HG02840 (cell line): ENCODE measurements around the gene CTTNBP2NL.
"Not testable (repeated sequence)": the region's sequence is repeated elsewhere in the genome, so short reads cannot be mapped to it uniquely, and the experiment has no call there.

Source experiments
- ATAC-seq: cut with Tn5 transposase; IDR thresholded peaks from one replicate; pipeline ENCODE4 v1.9.1; 2021; ENCODE audit warnings: mild to moderate bottlenecking, moderate library complexity, moderate number of reproducible peaks; ENCODE audit not compliant: unreplicated experiment, low FRiP score

The CTTNBP2NL gene

GRCh38 chr1:112458756-112459155 is 62.7 kb downstream of the CTTNBP2NL start:
- ATAC-seq, result no peak

GRCh38 chr1:112460615-112461014 is 64.6 kb downstream of the CTTNBP2NL start:
- no peak for ATAC-seq

- ATAC-seq, result no peak
These were observed 65.3 kb downstream of the CTTNBP2NL start for GRCh38 chr1:112461200-112461871.

DNA sequence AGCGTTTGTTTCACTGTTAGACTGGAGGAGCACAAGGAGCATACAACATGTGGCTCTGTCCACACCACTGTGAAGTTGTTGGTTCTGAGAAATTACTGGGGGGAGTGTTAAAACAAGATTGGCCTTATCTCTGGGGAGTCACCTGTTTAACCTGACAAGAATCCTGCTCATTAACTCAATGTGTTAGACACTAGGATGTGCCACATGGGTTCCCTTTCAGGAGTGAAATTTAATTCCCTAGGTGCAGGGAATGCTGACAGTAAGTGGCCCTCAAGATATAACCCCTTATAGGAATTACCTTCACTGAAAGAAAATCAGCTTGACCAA is 66.9 kb downstream of the CTTNBP2NL start:
- ATAC-seq, result no peak

DNA sequence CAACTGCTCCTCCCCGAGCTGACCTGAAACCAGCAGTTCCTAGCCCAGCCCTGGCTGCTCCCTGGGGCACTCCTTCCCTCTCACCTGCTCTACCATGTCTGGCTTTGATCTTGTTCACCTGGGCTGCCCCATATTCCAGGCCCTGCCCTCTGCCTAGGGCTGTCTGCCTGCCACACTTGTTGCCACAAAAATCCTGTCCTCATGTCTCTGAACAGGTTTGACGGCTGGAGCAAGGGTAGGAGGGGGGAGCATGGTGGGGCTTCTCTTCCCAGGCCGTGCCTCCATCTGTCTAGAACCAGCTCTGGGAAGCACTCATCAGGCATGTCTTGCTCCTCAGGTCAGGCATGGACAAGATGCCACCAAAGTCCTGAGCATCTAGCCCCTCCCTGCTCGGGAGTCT is 68.5 kb downstream of the CTTNBP2NL start:
- ATAC-seq, result no peak

GRCh38 chr1:112465122-112465521 is 69.1 kb downstream of the CTTNBP2NL start:
- no peak for ATAC-seq

DNA sequence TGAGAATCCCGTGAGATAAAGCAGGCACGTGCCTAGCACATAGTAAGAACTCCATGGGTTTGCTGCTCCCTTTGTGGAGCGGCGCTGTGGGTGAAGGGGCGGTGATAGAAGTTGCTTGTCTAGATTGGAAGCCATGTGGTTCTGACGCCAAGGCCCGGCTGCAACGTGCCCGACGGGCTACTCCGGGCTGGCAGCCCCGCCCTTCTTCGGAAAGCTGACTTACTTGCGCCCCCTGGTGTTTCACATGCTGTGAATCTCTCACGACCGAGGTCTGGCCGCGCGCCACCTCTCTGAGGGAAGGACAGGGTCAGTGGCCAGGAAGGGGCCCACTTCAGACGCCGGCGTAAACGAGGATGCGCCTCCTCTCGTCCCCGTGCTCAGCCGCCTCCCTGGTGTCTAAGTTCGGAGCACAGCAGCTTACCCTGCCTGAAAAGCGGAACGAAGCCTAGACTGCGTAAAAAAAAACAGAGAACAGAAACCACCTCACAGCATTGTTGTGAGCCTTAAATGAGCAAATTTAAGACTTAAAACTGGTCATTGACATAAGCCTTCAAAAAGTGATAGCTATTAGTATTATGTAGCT is 70.2 kb downstream of the CTTNBP2NL start:
- peak; percentile 84 for ATAC-seq

GRCh38 chr1:112470324-112470723 is 74.3 kb downstream of the CTTNBP2NL start:
- not testable (repeated sequence) for ATAC-seq

GRCh38 chr1:112470966-112471365 is 75.0 kb downstream of the CTTNBP2NL start:
- no peak for ATAC-seq

DNA sequence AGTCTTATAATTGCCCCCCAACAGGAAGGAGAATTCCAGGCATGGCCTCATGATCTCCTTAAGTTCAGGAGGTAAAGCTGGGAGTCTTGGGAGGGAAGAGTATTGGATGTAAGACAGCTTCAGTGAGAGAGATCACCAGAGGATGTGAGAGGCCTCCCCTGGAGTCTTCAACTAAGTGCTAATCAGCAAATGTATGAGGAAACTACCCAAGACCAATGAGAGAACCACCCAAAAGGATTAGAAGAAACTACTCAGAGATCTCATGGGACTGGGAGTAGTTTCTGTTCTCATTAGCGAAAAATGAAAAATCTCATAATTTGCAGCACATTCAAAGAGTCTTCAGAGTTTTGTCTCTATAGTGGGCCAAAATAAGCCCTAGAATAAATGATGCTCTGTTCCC is 76.1 kb downstream of the CTTNBP2NL start:
- ATAC-seq, result no peak

DNA sequence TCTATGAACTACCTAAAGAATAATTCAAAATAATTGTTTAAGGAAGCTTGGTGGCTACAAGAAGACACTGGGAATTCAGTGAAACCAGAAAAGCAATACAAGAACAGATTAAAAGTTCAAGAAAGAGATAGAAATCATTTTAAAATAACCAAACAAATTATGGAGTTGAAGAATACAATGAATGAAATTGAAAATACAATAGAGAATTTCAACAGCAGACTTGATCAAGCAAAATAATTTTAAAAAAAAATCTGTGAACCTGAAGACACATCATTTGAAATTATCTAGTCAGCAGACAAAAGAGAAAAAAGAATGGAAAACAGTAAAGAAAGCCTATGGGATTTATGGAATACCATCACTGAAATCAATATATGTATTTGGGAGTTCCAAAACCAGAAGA is 81.5 kb downstream of the CTTNBP2NL start:
- no peak for ATAC-seq

DNA sequence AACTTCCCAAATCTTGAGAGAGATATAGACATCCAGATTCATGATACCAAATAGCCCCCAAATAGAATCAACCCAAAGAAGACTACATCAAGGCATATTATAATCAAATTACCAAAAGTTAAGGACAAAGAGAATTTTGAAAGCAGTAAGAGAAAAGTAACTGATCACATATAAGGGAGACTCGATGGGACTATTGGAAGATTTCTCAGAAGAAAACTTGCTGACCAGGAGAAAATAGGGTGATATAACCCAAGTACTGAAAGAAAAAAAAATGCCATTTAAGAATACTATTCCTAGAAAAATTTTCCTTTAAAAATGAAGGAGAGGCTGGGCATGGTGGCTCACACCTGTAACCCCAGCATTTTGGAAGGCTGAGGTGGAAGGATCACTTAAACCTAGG is 82.3 kb downstream of the CTTNBP2NL start:
- ATAC-seq, result no peak

GRCh38 chr1:112486063-112486462 is 90.0 kb downstream of the CTTNBP2NL start:
- not testable (repeated sequence) for ATAC-seq

DNA sequence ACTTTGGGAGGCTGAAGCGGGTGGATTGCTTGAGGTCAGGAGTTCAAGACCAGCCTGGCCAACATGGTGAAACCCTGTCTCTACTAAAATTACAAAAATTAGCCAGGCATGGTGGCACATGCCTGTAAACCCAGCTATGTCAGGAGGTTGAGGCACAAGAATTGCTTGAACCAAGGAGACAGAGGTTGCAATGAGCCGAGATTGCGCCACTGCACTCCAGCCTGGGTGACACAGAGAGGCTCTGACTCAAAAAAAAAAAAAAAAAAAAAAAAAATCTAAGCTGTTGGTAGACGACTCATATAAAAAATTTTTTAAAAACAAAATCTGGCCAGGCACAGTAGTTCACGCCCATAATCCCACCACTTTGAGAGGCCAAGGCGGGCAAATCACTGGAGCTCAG is 91.7 kb downstream of the CTTNBP2NL start:
- ATAC-seq, result not testable (repeated sequence)

DNA sequence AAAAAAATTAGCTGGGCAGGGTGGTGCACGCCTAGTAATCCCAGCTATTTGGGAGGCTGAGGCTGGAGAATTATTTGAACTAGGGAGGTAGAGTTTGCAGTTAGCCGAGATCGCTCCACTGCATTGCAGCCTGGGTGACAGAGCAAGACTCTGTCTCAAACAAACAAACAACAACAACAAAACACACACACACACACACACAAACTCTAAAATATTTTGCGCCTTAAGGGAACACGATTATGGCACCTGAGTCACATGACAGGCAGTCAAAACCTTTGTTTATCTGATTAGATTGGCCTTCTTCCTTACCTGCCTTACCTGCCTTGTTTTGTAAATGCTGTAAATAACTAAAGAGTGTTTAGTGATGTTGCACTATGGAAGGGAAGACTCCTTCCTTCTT is 92.1 kb downstream of the CTTNBP2NL start:
- ATAC-seq, result no peak

- no peak for ATAC-seq
These were observed 96.1 kb downstream of the CTTNBP2NL start for GRCh38 chr1:112492076-112492475.

- ATAC-seq, result no peak
These were observed 97.3 kb downstream of the CTTNBP2NL start for GRCh38 chr1:112493351-112493750.

DNA sequence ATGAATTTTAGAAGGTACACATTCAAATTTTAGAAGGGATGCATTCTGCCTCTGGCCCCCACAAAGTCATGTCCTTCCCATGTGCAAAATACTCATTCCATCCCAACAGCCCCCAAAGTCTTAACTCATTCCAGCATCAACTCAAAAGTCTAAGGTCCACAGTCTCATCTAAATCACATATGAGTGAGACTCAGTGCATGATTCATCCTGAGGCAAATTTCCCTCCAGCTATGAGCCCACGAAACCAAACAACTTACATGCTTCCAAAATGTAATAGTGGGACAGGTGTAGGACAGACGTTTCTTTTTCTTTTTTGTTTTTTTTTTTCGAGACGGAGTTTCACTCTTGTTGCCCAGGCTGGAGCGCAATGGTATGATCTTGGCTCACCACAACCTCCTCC is 100.3 kb downstream of the CTTNBP2NL start:
- no peak for ATAC-seq

DNA sequence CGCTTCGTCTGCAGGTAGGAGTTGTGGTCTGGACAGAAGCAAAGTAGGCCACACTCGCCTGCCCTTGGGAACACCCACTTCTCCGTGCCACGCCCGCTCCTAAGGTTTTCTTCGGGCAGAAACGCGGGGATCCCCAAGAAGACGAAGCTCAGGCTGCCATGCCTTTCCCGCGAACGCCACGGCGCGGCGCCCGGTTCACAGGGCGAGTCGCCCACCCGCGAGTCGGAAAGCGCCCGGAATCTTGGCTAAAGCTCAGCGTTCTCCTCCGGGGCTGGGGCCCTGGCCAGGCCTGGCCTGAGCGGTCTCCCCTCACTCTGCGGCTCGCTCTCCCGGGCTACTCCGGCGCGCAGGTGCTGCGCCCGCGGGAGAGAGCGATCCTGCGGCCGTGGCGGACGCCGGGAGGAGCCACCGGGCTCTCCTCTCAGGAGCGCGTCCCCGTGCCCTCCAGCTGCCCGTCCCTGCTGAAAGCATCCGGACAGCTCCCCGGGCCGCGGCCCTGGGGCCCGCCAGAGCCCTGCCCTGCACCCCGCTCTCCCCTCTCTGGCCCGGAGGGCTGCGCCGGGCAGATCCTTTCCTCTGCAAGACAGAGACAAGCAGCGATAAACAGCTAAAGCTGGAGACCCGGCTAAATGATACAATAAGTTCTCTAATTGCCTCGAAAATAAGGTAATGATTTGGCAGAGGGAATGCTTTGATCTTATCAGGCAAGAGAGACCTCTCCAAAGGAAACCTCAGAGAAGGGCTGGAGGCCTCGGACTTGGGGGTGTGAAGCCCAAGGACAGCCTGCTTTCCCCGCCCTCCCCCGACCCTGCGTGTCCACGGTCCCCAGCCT is 106.0 kb downstream of the CTTNBP2NL start:
- ATAC-seq, result no peak

GRCh38 chr1:112502826-112503225 is 106.8 kb downstream of the CTTNBP2NL start:
- no peak for ATAC-seq

- ATAC-seq, result no peak
These were observed 108.1 kb downstream of the CTTNBP2NL start for GRCh38 chr1:112504001-112504660.
